Measurements from ENCODE around the gene GPR161. TPM values are rescaled to one million over a fixed set of nuclear protein-coding genes. Genes with fewer than 3 reads are reported as not detected.

GPR161 gene
- total and polyA plus RNA-seq, 10 of the 15 experiments (the other 5 are each of a cell fraction or from before 2014, with no cell fraction given) = 0.07 to 0.49 (median 0.34) TPM; not detected in 2

DNA sequence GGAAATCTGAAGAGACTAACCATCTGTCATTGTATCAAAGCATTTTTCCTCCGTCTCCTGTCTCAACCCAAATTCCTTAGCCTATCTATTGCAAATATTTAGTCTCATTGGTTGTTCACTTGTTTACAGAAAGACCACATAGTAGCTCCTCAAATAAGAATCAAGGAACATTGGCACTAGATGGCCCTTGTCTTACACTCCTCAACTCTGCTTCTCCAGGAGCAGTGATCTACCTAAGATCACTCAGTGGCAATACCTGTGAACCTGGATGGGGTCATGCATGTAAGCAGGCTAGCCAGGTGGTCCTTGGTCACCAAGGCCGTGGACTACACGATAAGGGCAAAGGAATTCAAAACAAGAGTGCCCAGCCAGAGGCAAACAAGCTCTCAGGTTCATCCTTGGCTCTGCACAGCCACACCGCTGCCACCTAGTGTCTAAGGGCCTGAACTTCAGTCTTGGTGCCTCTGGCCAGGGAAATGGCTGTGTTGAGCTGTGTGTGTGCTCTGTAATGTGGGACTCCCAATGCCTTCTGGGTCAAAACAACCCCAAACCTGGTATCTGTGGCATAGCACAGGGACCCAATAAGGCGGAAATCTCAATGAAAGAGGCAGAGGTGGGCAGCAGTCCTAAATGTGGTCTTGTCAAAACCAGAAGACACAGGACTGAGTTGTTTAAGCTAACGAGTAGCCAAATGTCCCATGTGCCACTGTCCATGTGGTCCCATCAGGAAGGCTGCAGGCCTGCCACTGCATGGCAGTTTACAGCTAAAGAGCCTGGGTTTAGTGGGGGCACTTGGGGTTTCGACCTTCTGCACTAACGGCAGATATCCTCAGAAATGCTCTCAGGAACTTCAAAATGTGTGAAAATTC lies 54.5 kb downstream of the GPR161 start (continued):
- TF ChIP-seq BCLAF1 (IDR thresholded peaks at IDR 0.05) = no peak
- 0 out of 2 replicates have a peak, but pooled peaks have one; percentile 34 for TF ChIP-seq SMARCA5 (IDR thresholded peaks at IDR 0.05)
- TF ChIP-seq ZNF217 (IDR thresholded peaks at IDR 0.05) = no peak
- no peak for TF ChIP-seq IRF4 (IDR thresholded peaks at IDR 0.05; ENCODE audit: low read depth, low read length)
- no peak for TF ChIP-seq CHD1 (IDR thresholded peaks at IDR 0.05; ENCODE audit: low read depth, low read length)
- TF ChIP-seq PAX8 (IDR thresholded peaks at IDR 0.05) = no peak
- no peak for TF ChIP-seq ZNF384 (IDR thresholded peaks at IDR 0.05; ENCODE audit: borderline replicate concordance, low read depth, low read length)
- TF ChIP-seq SP1 (IDR thresholded peaks at IDR 0.05; ENCODE audit: low read depth, low read length) = no peak
